OCI-LY7 (cell line): ENCODE data around the gene ATF7. TPM values are rescaled to one million over a fixed set of nuclear protein-coding genes. Genes with fewer than 3 reads are reported as not detected.
"Not testable (repeated sequence)": the region's sequence is repeated elsewhere in the genome, so short reads cannot be mapped to it uniquely, and the experiment has no call there.

Experiments
- BruUV-seq: library from RNA; stranded (reverse); fragments of 400-500 nt; replicated peaks from 2 replicates; lab custom pipeline; 2021; lab: Mats Ljungman, UMichigan
- CTCF ChIA-PET: fragments of 300-600 bp; sonication (Branson Sonifier 250); formaldehyde crosslinking; loops from one replicate; lab custom pipeline; 2022; ENCODE audit warnings: antibody characterized with exemption; ENCODE audit not compliant: unreplicated experiment; lab: Charles Lee
- POLR2A ChIA-PET: fragments of 300-600 bp; sonication (Branson Sonifier 250); formaldehyde crosslinking; loops from one replicate; lab custom pipeline; 2022; ENCODE audit warnings: antibody characterized with exemption; lab: Charles Lee
- DNase-seq: peaks from one replicate; pipeline ENCODE4 v3.0.0-alpha.2; 2015; ENCODE audit warnings: low spot score
- H2AFZ ChIP-seq: fragments of 200-600 bp; sonication (generic), shearing (Covaris generic); 2 replicates; pipeline ENCODE4 v1.6.1; 2014; ENCODE audit warnings: mild to moderate bottlenecking, antibody characterized with exemption, low read length, moderate library complexity
- H3K27ac ChIP-seq: fragments of 200-600 bp; sonication (generic); 2 replicates; pipeline ENCODE4 v1.5.1; 2014; ENCODE audit warnings: mixed run types, low read depth, mild to moderate bottlenecking, moderate library complexity, low read length, inconsistent platforms; ENCODE audit not compliant: poor library complexity, severe bottlenecking
- H3K36me3 ChIP-seq: fragments of 200-600 bp; sonication (generic); 2 replicates; pipeline ENCODE4 v1.6.1; 2014; ENCODE audit warnings: mild to moderate bottlenecking, antibody characterized with exemption, low read length, moderate library complexity, mixed read lengths; ENCODE audit not compliant: insufficient read depth
- H3K4me1 ChIP-seq: fragments of 200-600 bp; sonication (generic); 2 replicates; pipeline ENCODE4 v1.5.1; 2014; ENCODE audit warnings: mild to moderate bottlenecking, low read length; ENCODE audit not compliant: insufficient read depth, poor library complexity, severe bottlenecking
- H3K4me2 ChIP-seq: fragments of 200-600 bp; sonication (generic); 2 replicates; pipeline ENCODE4 v1.6.1; 2014; ENCODE audit warnings: mild to moderate bottlenecking, low read length
- H3K4me3 ChIP-seq: fragments of 200-600 bp; sonication (generic); 2 replicates; pipeline ENCODE4 v1.5.1; 2014; ENCODE audit warnings: mild to moderate bottlenecking, low read depth, low read length; ENCODE audit not compliant: poor library complexity, severe bottlenecking
- H3K79me2 ChIP-seq: fragments of 200-600 bp; sonication (generic); 2 replicates; pipeline ENCODE4 v1.6.1; 2016; ENCODE audit warnings: low read depth, mild to moderate bottlenecking, low read length, moderate library complexity, mixed read lengths; ENCODE audit not compliant: insufficient read depth
- H3K9me2 ChIP-seq: fragments of 200-600 bp; sonication (generic); 2 replicates; pipeline ENCODE4 v1.6.1; 2016; ENCODE audit warnings: mild to moderate bottlenecking, low read length, mixed read lengths; ENCODE audit not compliant: insufficient read depth
- H3K9me3 ChIP-seq: fragments of 200-600 bp; sonication (generic); 2 replicates; pipeline ENCODE4 v1.6.1; 2014; ENCODE audit warnings: mild to moderate bottlenecking, mixed run types, low read length, mixed read lengths
- H4K20me1 ChIP-seq: fragments of 200-600 bp; sonication (generic); 2 replicates; pipeline ENCODE4 v1.6.1; 2014; ENCODE audit warnings: mild to moderate bottlenecking, antibody characterized with exemption, low read length, moderate library complexity, mixed read lengths; ENCODE audit not compliant: insufficient read depth
- CTCF ChIP-seq: fragments of 200-600 bp; sonication (generic); conservative IDR thresholded peaks from 2 replicates; pipeline ENCODE4 v1.5.1; 2014; ENCODE audit warnings: mild to moderate bottlenecking, antibody characterized with exemption, low read length, moderate library complexity, mixed read lengths
- EZH2phosphoT487 ChIP-seq: fragments of 200-600 bp; sonication (generic); IDR thresholded peaks from 2 replicates; pipeline ENCODE4 v1.6.1; 2018; ENCODE audit warnings: low read depth, borderline replicate concordance, mild to moderate bottlenecking, mixed run types, antibody characterized with exemption, low read length, moderate library complexity, mixed read lengths
- intact Hi-C: fragments of 100-400 bp; cut with micrococcal nuclease; formaldehyde crosslinking; loops from one replicate; pipeline ENCODE4 v1.10.0; 2022; ENCODE audit not compliant: unreplicated experiment
- total RNA-seq, 2 experiments: library from RNA; depleted of rRNA in 1 of 2; stranded (reverse); fragments of >200 nt in 1 of 2; shearing (Covaris generic) in 1 of 2; gene quantifications; 2 replicates each; pipeline ENCODE4 v1.2.3, GENCODE V29; 2014 to 2022

Gene ATF7
- total RNA-seq, 2 experiments from 2014 or later = 6.8 to 23.2 TPM

GRCh38 chr12:53552361-53553327 lies 73.5 kb downstream of the ATF7 start:
- Histone ChIP-seq H3K9me3 (no peaks in the 10 kb centered on the region), H3K4me1 (no peaks in the 10 kb centered on the region), H3K4me2 (no peak overlapping the region), H4K20me1 (no peaks in the 10 kb centered on the region), H3K27ac (no peak overlapping the region), H3K36me3 (peaks cover 17% of the 10 kb centered on the region), H2AFZ (no peak overlapping the region), H3K4me3 (no peak overlapping the region), H3K9me2 (no peaks in the 10 kb centered on the region), H3K79me2 (no peaks in the 10 kb centered on the region)
- ChIA-PET CTCF (no interaction called here), POLR2A (no interaction called here)
- TF ChIP-seq CTCF (no peak), EZH2phosphoT487 (no peak)
- intact Hi-C loops = no loop called here
- no peak for DNase-seq
- no TSS peak for BruUV-seq

- no peak overlapping the region for H2AFZ ChIP-seq
- TF ChIP-seq CTCF (0 out of 2 replicates have a peak, but pooled peaks have one; percentile 13), EZH2phosphoT487 (no peak)
- POLR2A ChIA-PET = interaction anchor here (0.6 to 1.3 kb wide), 3 partner anchors 28 to 198 kb away, joined by 3 to 4 read pairs (median 3); no protein-coding TSS in a partner anchor
- BruUV-seq = no TSS peak
- intact Hi-C loops = no loop called here
- H3K79me2 ChIP-seq = no peaks in the 10 kb centered on the region
- CTCF ChIA-PET = no interaction called here
- no peaks in the 10 kb centered on the region for H3K9me3 ChIP-seq
- no peaks in the 10 kb centered on the region for H3K9me2 ChIP-seq
- no peak overlapping the region for H3K4me3 ChIP-seq
- no peak for DNase-seq
- no peaks in the 10 kb centered on the region for H3K4me1 ChIP-seq
- peaks cover 21% of the 10 kb centered on the region for H3K36me3 ChIP-seq
- H4K20me1 ChIP-seq = no peaks in the 10 kb centered on the region
- H3K4me2 ChIP-seq = no peak overlapping the region
- H3K27ac ChIP-seq = no peak overlapping the region
Observed at GRCh38 chr12:53551889-53552291, 74.3 kb downstream of the ATF7 start.

GRCh38 chr12:53550595-53550994 lies 75.6 kb downstream of the ATF7 start:
- Histone ChIP-seq H3K9me3 (no peaks in the 10 kb centered on the region), H3K9me2 (no peaks in the 10 kb centered on the region), H3K36me3 (peaks cover 21% of the 10 kb centered on the region), H3K4me3 (no peak overlapping the region), H3K4me2 (no peak overlapping the region), H2AFZ (no peak overlapping the region), H3K27ac (no peak overlapping the region), H3K4me1 (no peaks in the 10 kb centered on the region), H4K20me1 (no peaks in the 10 kb centered on the region), H3K79me2 (no peaks in the 10 kb centered on the region)
- intact Hi-C loops = no loop called here
- ChIA-PET POLR2A (interaction anchor here (1.3 kb wide), 1 partner anchor 30 kb away, joined by 4 read pairs; no protein-coding TSS in a partner anchor), CTCF (no interaction called here)
- TF ChIP-seq CTCF = no peak
- no peak for TF ChIP-seq EZH2phosphoT487
- no TSS peak for BruUV-seq
- DNase-seq = no peak

- POLR2A ChIA-PET, CTCF ChIA-PET, intact Hi-C loops: not testable (repeated sequence)
Observed at GRCh38 chr12:53550131-53550530, 76.1 kb downstream of the ATF7 start.

More at GRCh38 chr12:53550131-53550530, 76.1 kb downstream of the ATF7 start:
- BruUV-seq, H3K4me2 ChIP-seq, DNase-seq, H3K4me3 ChIP-seq, H3K27ac ChIP-seq, H3K9me2 ChIP-seq, H2AFZ ChIP-seq, H3K79me2 ChIP-seq, H3K9me3 ChIP-seq, H3K4me1 ChIP-seq, H4K20me1 ChIP-seq: not testable (repeated sequence)
- H3K36me3 ChIP-seq = peaks cover 21% of the 10 kb centered on the region
